ENCODE measurements around the gene TBX1. TPM values are rescaled to one million over a fixed set of nuclear protein-coding genes. Genes with fewer than 3 reads are reported as not detected.
A peak's percentile ranks its signal among the peaks of the same experiment; 100 is the strongest.

The TBX1 gene
- total and polyA plus RNA-seq, 5 donors from 2014 or later, result not detected

DNA sequence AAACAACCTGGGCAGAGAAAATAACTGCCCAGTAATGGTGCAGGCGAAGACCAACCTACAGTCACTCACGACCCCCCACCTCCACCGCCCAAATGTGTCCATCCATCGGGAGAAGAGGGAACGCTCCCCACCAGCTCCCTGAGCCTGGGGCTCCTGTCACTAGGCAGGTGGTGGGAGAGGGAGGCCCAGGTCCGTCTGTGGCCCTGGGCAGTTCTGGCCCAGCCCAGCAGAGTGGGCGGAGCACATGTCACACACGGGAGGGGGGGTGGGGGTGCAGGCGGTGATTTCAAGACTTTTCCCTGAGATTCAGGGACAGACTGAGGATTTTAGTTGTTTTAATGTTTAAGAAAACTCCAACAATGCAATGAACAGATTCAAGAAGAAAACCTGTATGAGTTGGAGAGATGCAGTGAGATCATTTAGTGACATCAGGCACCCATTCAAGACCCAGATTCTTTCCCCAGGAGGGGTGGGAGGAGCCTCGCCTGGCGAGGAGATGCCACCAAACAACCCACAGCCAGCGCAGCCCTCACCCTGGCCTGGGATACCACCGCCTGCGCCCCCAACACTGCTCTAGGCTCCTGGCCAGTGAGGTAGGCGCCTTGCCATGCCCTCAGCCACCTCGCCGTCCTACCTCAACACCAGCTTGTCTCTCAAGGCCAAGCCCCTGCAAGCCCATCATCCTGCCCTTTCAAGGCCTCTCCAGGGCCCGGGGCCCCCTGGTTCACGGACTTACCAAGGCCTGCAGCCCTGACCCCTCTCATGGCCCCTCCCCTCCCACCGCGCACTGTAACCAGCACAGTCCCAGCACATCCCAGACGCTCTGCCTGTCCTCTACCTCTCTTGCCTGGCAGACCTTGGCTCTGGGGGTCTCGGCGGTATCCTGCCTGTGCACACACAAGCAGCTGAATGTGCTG, 36.8 kb downstream of the TBX1 start:
- H3K4me3 Mint-ChIP-seq, result no peak overlapping the region
- H3K27me3 Mint-ChIP-seq, result no peaks in the 10 kb centered on the region
- H3K9me3 Mint-ChIP-seq, result peaks cover 0 to 6% (median 0%) of the 10 kb centered on the region in 7 donors
- peaks cover 0 to 9% (median 4%) of the 10 kb centered on the region in 4 donors for H3K4me1 Mint-ChIP-seq
- Histone ChIP-seq H3K9me3 (ENCODE audit: control insufficient read depth in 2 of 2, low read length in 2 of 2) (peaks cover 2 to 6% of the 10 kb centered on the region in 2 experiments), H3K27me3 (ENCODE audit: control insufficient read depth, insufficient read depth, low read length) (no peaks in the 10 kb centered on the region), H3K27ac (ENCODE audit: insufficient read depth, low read length, poor library complexity, severe bottlenecking) (no peak overlapping the region), H3K4me1 (ENCODE audit: control insufficient read depth, insufficient read depth, low read length, poor library complexity, severe bottlenecking) (no peaks in the 10 kb centered on the region), H3K36me3 (ENCODE audit: control insufficient read depth, insufficient read depth, low read length) (no peaks in the 10 kb centered on the region), H3K4me3 (ENCODE audit: low read depth, low read length) (no peak overlapping the region)
- no peak for DNase-seq
- peaks cover 45% of the 10 kb centered on the region for H3K36me3 Mint-ChIP-seq
- no peak overlapping the region for H3K27ac Mint-ChIP-seq
- no peak for ATAC-seq (ENCODE audit: low read depth in 2 of 2)

DNA sequence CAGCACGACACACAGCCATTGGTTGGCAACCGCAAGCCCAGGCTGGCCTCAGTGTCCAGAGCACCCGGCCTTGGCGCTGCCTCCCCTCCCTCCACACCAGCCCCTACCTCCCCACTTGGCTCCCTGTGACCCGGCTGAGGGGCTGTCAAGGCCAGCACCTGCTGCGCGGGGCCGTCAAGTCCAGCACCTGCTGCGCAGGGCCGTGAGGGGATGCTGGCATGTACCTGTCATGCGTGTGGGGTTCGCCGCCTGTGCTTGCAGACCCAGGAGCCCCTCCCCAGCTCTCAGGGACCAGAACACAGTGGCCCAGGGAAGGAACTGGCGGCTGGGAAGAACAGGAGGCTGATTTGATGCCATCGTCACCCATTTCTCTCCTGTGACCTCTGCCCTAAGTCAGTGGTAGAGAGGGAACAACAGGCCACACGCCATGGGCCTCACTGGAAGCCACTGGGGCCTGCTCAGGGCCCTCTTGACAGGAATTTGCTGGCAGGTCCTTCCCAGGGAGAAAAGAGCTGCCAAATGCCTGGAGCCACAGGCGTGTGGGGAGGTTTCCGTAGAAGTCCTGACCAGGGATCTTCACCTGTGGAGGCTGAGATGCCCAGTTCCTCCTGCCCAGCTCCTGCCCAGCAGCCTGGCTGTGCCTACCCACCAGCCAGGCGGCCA, 37.6 kb downstream of the TBX1 start:
- no peak for ATAC-seq (ENCODE audit: low read depth in 2 of 2)
- no peaks in the 10 kb centered on the region for H3K4me1 ChIP-seq (ENCODE audit: control insufficient read depth, insufficient read depth, low read length, poor library complexity, severe bottlenecking)
- H3K36me3 ChIP-seq (ENCODE audit: control insufficient read depth, insufficient read depth, low read length), result no peaks in the 10 kb centered on the region
- no peaks in the 10 kb centered on the region for H3K27me3 ChIP-seq (ENCODE audit: control insufficient read depth, insufficient read depth, low read length)
- Mint-ChIP-seq H3K36me3 (peaks cover 44% of the 10 kb centered on the region), H3K4me1 (peaks cover 0 to 9% (median 4%) of the 10 kb centered on the region in 4 donors), H3K27me3 (no peaks in the 10 kb centered on the region), H3K27ac (no peak overlapping the region), H3K4me3 (no peak overlapping the region), H3K9me3 (peaks cover 0 to 6% (median 0%) of the 10 kb centered on the region in 7 donors)
- H3K27ac ChIP-seq (ENCODE audit: insufficient read depth, low read length, poor library complexity, severe bottlenecking), result no peak overlapping the region
- H3K9me3 ChIP-seq (ENCODE audit: control insufficient read depth in 2 of 2, low read length in 2 of 2), result peaks cover 2 to 6% of the 10 kb centered on the region in 2 experiments
- no peak for DNase-seq
- H3K4me3 ChIP-seq (ENCODE audit: low read depth, low read length), result no peak overlapping the region

DNA sequence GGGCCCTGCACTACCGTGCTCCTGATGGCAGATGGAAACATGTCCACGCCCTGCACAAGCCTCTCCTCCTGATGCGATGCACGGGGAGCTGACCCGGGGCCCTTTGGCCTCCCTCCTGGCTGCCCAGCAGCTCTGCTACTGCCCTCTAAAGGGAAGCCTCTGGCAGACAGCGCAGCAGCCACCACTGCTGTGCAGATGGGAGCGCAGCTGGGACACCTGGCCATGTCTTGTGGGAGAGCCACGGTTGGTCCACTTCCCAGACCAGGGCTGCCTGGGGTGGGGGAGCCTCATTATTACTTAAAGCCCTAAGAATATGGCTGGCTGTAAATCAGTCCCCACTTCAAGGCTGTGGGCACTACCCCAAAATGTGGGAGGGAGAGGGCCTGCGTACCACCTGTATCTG, 38.3 kb downstream of the TBX1 start:
- DNase-seq (no peak), ATAC-seq (ENCODE audit: low read depth in 2 of 2) (no peak)
- H3K4me1 ChIP-seq (ENCODE audit: control insufficient read depth, insufficient read depth, low read length, poor library complexity, severe bottlenecking), result no peaks in the 10 kb centered on the region
- H3K27ac ChIP-seq (ENCODE audit: insufficient read depth, low read length, poor library complexity, severe bottlenecking), result no peak overlapping the region
- H3K4me3 Mint-ChIP-seq, result no peak overlapping the region
- no peaks in the 10 kb centered on the region for H3K36me3 ChIP-seq (ENCODE audit: control insufficient read depth, insufficient read depth, low read length)
- peaks cover 0 to 9% (median 4%) of the 10 kb centered on the region in 4 donors for H3K4me1 Mint-ChIP-seq
- peaks cover 0 to 6% (median 0%) of the 10 kb centered on the region in 7 donors for H3K9me3 Mint-ChIP-seq
- no peaks in the 10 kb centered on the region for H3K27me3 Mint-ChIP-seq
- no peaks in the 10 kb centered on the region for H3K9me3 ChIP-seq (ENCODE audit: control insufficient read depth in 2 of 2, low read length in 2 of 2)
- H3K36me3 Mint-ChIP-seq, result peaks cover 37% of the 10 kb centered on the region
- H3K27me3 ChIP-seq (ENCODE audit: control insufficient read depth, insufficient read depth, low read length), result no peaks in the 10 kb centered on the region
- no peak overlapping the region for H3K27ac Mint-ChIP-seq
- H3K4me3 ChIP-seq (ENCODE audit: low read depth, low read length), result no peak overlapping the region

GRCh38 chr22:19799322-19800190, 39.0 kb downstream of the TBX1 start:
- ATAC-seq (ENCODE audit: low read depth in 2 of 2) (no peak), DNase-seq (no peak)
- Mint-ChIP-seq H3K4me1 (peaks cover 0 to 9% (median 3%) of the 10 kb centered on the region in 4 donors), H3K4me3 (no peak overlapping the region), H3K9me3 (no peaks in the 10 kb centered on the region), H3K36me3 (peaks cover 30% of the 10 kb centered on the region), H3K27ac (peak overlapping the region in 1 of 3 donors; percentile 39), H3K27me3 (no peaks in the 10 kb centered on the region)
- Histone ChIP-seq H3K36me3 (ENCODE audit: control insufficient read depth, insufficient read depth, low read length) (no peaks in the 10 kb centered on the region), H3K27ac (ENCODE audit: insufficient read depth, low read length, poor library complexity, severe bottlenecking) (no peak overlapping the region), H3K9me3 (ENCODE audit: control insufficient read depth in 2 of 2, low read length in 2 of 2) (no peaks in the 10 kb centered on the region), H3K4me3 (ENCODE audit: low read depth, low read length) (no peak overlapping the region), H3K4me1 (ENCODE audit: control insufficient read depth, insufficient read depth, low read length, poor library complexity, severe bottlenecking) (no peaks in the 10 kb centered on the region), H3K27me3 (ENCODE audit: control insufficient read depth, insufficient read depth, low read length) (no peaks in the 10 kb centered on the region)

GRCh38 chr22:19800306-19800705, 39.7 kb downstream of the TBX1 start:
- H3K9me3 ChIP-seq (ENCODE audit: control insufficient read depth in 2 of 2, low read length in 2 of 2), result no peaks in the 10 kb centered on the region
- no peaks in the 10 kb centered on the region for H3K27me3 ChIP-seq (ENCODE audit: control insufficient read depth, insufficient read depth, low read length)
- no peaks in the 10 kb centered on the region for H3K4me1 ChIP-seq (ENCODE audit: control insufficient read depth, insufficient read depth, low read length, poor library complexity, severe bottlenecking)
- Mint-ChIP-seq H3K27ac (peak overlapping the region in 2 of 3 donors; percentile 39 to 63), H3K4me1 (peaks cover 0 to 7% (median under 1%) of the 10 kb centered on the region in 4 donors), H3K4me3 (no peak overlapping the region), H3K36me3 (peaks cover 29% of the 10 kb centered on the region), H3K27me3 (no peaks in the 10 kb centered on the region), H3K9me3 (no peaks in the 10 kb centered on the region)
- no peaks in the 10 kb centered on the region for H3K36me3 ChIP-seq (ENCODE audit: control insufficient read depth, insufficient read depth, low read length)
- ATAC-seq (ENCODE audit: low read depth in 2 of 2) (no peak), DNase-seq (no peak)
- no peak overlapping the region for H3K27ac ChIP-seq (ENCODE audit: insufficient read depth, low read length, poor library complexity, severe bottlenecking)
- H3K4me3 ChIP-seq (ENCODE audit: low read depth, low read length), result no peak overlapping the region

GRCh38 chr22:19800761-19801244, 40.2 kb downstream of the TBX1 start:
- no peak overlapping the region for H3K4me3 Mint-ChIP-seq
- H3K36me3 Mint-ChIP-seq, result peaks cover 25% of the 10 kb centered on the region
- H3K4me1 Mint-ChIP-seq, result peaks cover 0 to 4% (median 0%) of the 10 kb centered on the region in 4 donors
- DNase-seq (no peak), ATAC-seq (ENCODE audit: low read depth in 2 of 2) (no peak)
- H3K27me3 ChIP-seq (ENCODE audit: control insufficient read depth, insufficient read depth, low read length), result no peaks in the 10 kb centered on the region
- H3K9me3 ChIP-seq (ENCODE audit: control insufficient read depth in 2 of 2, low read length in 2 of 2), result no peaks in the 10 kb centered on the region
- no peaks in the 10 kb centered on the region for H3K36me3 ChIP-seq (ENCODE audit: control insufficient read depth, insufficient read depth, low read length)
- no peaks in the 10 kb centered on the region for H3K9me3 Mint-ChIP-seq
- H3K27ac Mint-ChIP-seq, result no peak overlapping the region
- no peak overlapping the region for H3K27ac ChIP-seq (ENCODE audit: insufficient read depth, low read length, poor library complexity, severe bottlenecking)
- H3K4me1 ChIP-seq (ENCODE audit: control insufficient read depth, insufficient read depth, low read length, poor library complexity, severe bottlenecking), result no peaks in the 10 kb centered on the region
- H3K4me3 ChIP-seq (ENCODE audit: low read depth, low read length), result no peak overlapping the region
- no peaks in the 10 kb centered on the region for H3K27me3 Mint-ChIP-seq

- Mint-ChIP-seq H3K4me1 (peaks cover 0 to 3% (median 0%) of the 10 kb centered on the region in 4 donors), H3K9me3 (no peaks in the 10 kb centered on the region), H3K27me3 (no peaks in the 10 kb centered on the region), H3K36me3 (peaks cover 19% of the 10 kb centered on the region), H3K4me3 (no peak overlapping the region), H3K27ac (peak overlapping the region in 1 of 3 donors; percentile 7)
- H3K4me3 ChIP-seq (ENCODE audit: low read depth, low read length), result no peak overlapping the region
- no peak overlapping the region for H3K27ac ChIP-seq (ENCODE audit: insufficient read depth, low read length, poor library complexity, severe bottlenecking)
- no peaks in the 10 kb centered on the region for H3K36me3 ChIP-seq (ENCODE audit: control insufficient read depth, insufficient read depth, low read length)
- no peaks in the 10 kb centered on the region for H3K27me3 ChIP-seq (ENCODE audit: control insufficient read depth, insufficient read depth, low read length)
- no peaks in the 10 kb centered on the region for H3K9me3 ChIP-seq (ENCODE audit: control insufficient read depth in 2 of 2, low read length in 2 of 2)
- no peaks in the 10 kb centered on the region for H3K4me1 ChIP-seq (ENCODE audit: control insufficient read depth, insufficient read depth, low read length, poor library complexity, severe bottlenecking)
- DNase-seq (no peak), ATAC-seq (ENCODE audit: low read depth in 2 of 2) (no peak)
Observed at GRCh38 chr22:19801340-19802000, 40.9 kb downstream of the TBX1 start.

Data from CD4-positive, CD25-positive, alpha-beta regulatory T cell (primary cell).